BE2C (cell line): ENCODE measurements around the gene LDOC1.
"Not testable (repeated sequence)": the region's sequence is repeated elsewhere in the genome, so short reads cannot be mapped to it uniquely, and the experiment has no call there.

Source experiments
- DNase-seq: peaks from one replicate; pipeline ENCODE4 v3.0.0-alpha.2; 2020
- H3K27me3 ChIP-seq: fragments of 250-450 bp; sonication (Bioruptor Pico); 2 replicates; pipeline ENCODE4 v1.5.1; 2020; ENCODE audit warnings: mild to moderate bottlenecking
- H3K36me3 ChIP-seq: fragments of 250-450 bp; sonication (Bioruptor Pico); 2 replicates; pipeline ENCODE4 v1.5.1; 2020; ENCODE audit warnings: mild to moderate bottlenecking
- H3K4me1 ChIP-seq: fragments of 250-450 bp; sonication (Bioruptor Pico); 2 replicates; pipeline ENCODE4 v1.5.1; 2020
- H3K4me3 ChIP-seq: 2 replicates; pipeline ENCODE4 v1.5.1; 2011; ENCODE audit warnings: low read depth, low read length
- H3K9me3 ChIP-seq: fragments of 250-450 bp; sonication (Bioruptor Pico); 2 replicates; pipeline ENCODE4 v1.5.1; 2020
- CTCF ChIP-seq: IDR thresholded peaks from 2 replicates; pipeline ENCODE4 v1.5.1; 2012; ENCODE audit warnings: mild to moderate bottlenecking, low read depth, low read length

Gene LDOC1

GRCh38 chrX:141185366-141185765 is 8.4 kb upstream of the LDOC1 start:
- Histone ChIP-seq H3K27me3 (no peaks in the 10 kb centered on the region), H3K36me3 (no peaks in the 10 kb centered on the region), H3K4me3 (no peak overlapping the region), H3K4me1 (no peaks in the 10 kb centered on the region), H3K9me3 (no peaks in the 10 kb centered on the region)
- no peak for TF ChIP-seq CTCF
- no peak for DNase-seq

DNA sequence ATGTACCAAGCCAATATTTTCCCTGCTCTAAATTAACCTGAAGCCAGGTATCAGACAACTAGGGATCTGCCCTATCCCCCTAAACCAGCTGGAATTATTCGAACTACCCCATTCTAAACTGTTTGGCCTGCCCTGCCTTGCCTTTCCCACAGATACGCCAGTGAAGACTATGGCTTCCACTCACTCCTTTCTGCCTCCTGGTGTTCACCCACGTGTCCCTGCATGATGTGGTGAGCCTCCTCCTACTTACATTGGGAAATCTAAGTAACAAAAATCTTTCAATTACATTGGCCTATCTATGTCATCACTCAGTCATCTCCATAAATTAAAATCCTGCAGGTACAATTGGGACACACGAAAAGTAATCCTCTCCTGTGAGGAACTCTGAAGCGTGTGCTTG is 6.1 kb upstream of the LDOC1 start:
- Histone ChIP-seq H3K27me3 (no peaks in the 10 kb centered on the region), H3K4me1 (no peaks in the 10 kb centered on the region), H3K4me3 (no peak overlapping the region), H3K9me3 (no peaks in the 10 kb centered on the region), H3K36me3 (no peaks in the 10 kb centered on the region)
- TF ChIP-seq CTCF: no peak; the same call in 1 of the 2 replicates
- no peak for DNase-seq

- no peaks in the 10 kb centered on the region for H3K27me3 ChIP-seq
- H3K36me3 ChIP-seq: no peaks in the 10 kb centered on the region
- H3K9me3 ChIP-seq: no peaks in the 10 kb centered on the region
Measured at GRCh38 chrX:141180851-141181250, 3.9 kb upstream of the LDOC1 start.

DNA sequence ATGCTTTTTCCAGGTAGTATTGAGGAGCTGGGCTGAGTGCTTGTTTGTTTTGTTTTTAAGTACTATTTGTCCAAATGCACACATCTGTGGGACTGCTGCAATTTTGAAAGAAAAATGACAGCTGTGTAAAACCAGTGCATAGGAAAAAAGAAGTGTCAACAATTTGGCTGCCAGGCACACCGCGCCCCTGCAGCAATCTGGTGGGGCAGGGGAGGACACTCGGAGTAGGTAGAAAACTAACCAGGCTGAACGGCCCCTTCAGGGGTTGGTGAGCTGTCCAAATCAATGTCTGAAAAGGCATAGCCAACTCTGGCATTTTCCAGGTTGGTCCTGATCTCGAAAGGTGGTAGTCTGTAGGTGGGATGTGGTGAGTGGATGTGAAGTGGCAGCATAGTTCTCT is 1.1 kb downstream of the LDOC1 start:
- H3K36me3 ChIP-seq: no peaks in the 10 kb centered on the region
- no peaks in the 10 kb centered on the region for H3K27me3 ChIP-seq
- peak overlapping the region; percentile 71; the same call in 1 of the 2 replicates for H3K4me3 ChIP-seq
- no peak for DNase-seq
- no peaks in the 10 kb centered on the region for H3K4me1 ChIP-seq
- TF ChIP-seq CTCF: no peak
- no peaks in the 10 kb centered on the region for H3K9me3 ChIP-seq

More at GRCh38 chrX:141180851-141181250, 3.9 kb upstream of the LDOC1 start:
- TF ChIP-seq CTCF: no peak
- H3K4me1 ChIP-seq: no peaks in the 10 kb centered on the region
- no peak for DNase-seq
- no peak overlapping the region for H3K4me3 ChIP-seq

DNA sequence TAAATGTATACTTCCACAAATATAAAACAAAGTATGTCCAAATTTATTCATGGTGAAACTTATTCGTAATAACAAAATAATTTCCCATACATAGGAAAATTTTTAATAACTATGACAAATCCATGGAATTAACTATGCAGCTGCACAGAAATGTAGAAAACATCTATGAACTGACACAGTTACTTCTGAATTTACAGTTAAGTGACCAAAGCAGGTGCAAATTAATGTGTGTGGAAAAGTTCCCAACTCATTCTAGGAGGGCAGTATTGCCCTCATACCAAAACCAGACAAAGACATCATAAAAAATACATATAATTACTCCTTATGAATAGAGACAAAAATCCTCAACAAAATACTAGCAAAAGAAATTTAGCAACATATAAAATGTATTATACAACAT is 12.5 kb downstream of the LDOC1 start:
- Histone ChIP-seq H3K27me3 (no peaks in the 10 kb centered on the region), H3K4me3 (no peak overlapping the region), H3K9me3 (no peaks in the 10 kb centered on the region), H3K4me1 (no peaks in the 10 kb centered on the region), H3K36me3 (no peaks in the 10 kb centered on the region)
- no peak for TF ChIP-seq CTCF
- DNase-seq: no peak

- no peak for DNase-seq
- Histone ChIP-seq H3K27me3 (no peaks in the 10 kb centered on the region), H3K36me3 (no peaks in the 10 kb centered on the region), H3K4me3 (no peak overlapping the region), H3K4me1 (no peaks in the 10 kb centered on the region), H3K9me3 (no peaks in the 10 kb centered on the region)
- TF ChIP-seq CTCF: no peak
Measured at GRCh38 chrX:141158084-141158483, 18.8 kb downstream of the LDOC1 start.

DNA sequence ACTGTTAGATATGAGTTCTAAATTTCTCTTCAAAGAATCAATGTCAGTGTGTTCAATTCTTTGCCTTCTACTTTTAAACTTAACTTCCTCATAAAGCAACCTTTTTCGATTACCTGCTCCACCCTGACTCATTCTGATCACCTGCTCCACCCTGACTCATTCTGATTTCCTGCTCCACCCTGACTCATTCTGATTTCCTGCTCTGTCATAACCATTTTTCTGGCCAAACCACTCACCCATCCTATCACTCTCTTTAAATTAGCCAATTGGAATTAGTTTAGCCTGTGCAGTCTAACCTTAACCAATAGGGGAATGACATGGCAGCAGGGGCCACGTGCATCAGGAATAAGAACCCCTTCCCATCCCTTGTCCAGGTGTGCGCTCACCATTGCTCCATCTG is 21.7 kb downstream of the LDOC1 start:
- not testable (repeated sequence) for H3K36me3 ChIP-seq, DNase-seq, H3K4me1 ChIP-seq, H3K4me3 ChIP-seq, H3K9me3 ChIP-seq, H3K27me3 ChIP-seq
